Measurements from ENCODE around the gene FBXW2.

- TF ChIP-seq CTCF (IDR thresholded peaks at IDR 0.05), result no peak
- TF ChIP-seq POLR2A (IDR thresholded peaks at IDR 0.05), result no peak
These were observed 5.3 kb downstream of the FBXW2 start for GRCh38 chr9:120787933-120788332.
